DMS 273 treated with DMSO at 0.1 percent for 48 hours (cell line): ENCODE data around the gene SF3A2.

Experiments
- DNase-seq: peaks from one replicate; lab custom pipeline; 2025; lab: John Stamatoyannopoulos, UW

Gene SF3A2

DNA sequence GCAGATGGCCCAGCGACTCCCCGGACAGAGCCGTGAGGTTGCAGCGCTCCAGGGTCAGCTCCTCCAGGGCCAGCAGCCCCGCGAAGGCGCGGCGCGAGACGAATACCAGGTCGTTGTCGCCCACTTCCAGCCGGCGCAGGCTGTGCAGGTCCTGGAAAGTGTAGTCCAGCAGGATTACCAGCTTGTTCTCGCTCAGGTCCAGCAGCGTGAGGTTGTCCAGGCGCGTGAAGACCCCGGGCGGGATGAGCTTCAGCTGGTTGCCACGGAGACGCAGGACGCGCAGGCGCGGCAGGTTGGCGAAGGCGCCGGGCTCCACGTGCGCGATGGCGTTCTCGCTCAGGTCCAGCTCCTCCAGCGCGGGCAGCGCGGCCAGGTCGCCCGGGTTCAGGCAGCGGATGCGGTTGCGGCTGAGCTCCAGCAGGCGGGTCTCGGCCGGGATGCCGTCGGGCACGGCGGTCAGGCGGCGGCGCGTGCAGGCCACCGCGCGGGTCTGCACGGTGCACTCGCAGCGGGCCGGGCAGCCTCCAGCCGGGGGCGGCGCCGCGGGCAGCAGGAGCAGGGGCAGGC, 54.6 kb downstream of the SF3A2 start:
- DNase-seq = peak; percentile 53

DNA sequence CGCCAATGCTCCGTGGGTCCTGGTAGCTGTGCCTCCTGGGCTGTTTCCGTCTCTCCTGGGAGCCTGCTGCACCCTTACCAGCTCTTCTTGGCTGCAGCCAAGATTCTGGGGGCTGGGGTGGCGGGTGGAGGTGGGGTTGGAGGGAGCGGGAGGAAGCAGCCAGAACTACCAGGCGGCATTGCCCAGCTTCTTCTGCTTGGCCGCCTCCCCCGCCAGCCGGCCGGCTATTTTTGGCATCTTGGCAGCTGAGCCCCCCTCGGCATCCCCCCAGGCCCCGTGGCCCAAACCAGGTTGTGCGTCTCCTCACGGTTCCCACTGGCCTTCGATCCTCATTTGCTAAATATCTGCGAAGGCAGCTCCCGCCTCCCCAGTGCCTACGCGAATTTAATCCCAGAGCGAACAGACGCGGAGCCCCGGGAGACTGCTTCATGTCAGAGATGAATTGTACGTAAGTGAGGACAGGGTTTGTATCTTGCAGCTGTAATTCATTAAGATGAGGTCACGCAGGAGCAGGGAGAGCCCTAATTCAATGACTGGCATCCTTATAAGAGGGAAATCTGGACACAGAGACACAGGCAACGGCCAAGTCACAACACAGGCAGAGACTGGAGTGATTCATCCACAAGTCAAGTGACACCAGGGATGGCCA, 58.2 kb downstream of the SF3A2 start:
- no peak for DNase-seq

DNA sequence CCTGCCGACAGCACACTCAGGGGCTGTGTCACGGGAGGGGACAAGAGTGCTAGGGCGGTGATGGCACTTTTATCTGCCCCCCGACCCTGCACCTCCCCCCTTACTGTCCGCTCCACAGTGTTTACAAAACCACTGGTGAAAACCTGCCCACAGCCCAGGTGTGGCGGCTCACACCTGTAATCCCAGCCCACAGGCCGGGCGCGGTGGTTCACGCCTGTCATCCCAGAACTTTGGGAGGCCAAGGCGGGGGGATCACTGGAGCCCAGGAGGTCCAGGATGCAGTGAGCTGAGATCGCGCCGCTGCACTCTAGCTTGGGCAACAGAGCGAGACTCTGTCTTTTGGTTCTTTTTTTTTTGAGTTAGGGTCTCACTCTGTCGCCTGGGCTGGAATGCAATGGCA, 59.5 kb downstream of the SF3A2 start:
- DNase-seq = no peak
